ENCODE data around the gene PRICKLE4. TPM values are rescaled to one million over a fixed set of nuclear protein-coding genes. Genes with fewer than 3 reads are reported as not detected.
A peak's percentile ranks its signal among the peaks of the same experiment; 100 is the strongest.

Gene PRICKLE4
- total RNA-seq, 2 donors from 2014 or later: 11.4 to 11.6 TPM

DNA sequence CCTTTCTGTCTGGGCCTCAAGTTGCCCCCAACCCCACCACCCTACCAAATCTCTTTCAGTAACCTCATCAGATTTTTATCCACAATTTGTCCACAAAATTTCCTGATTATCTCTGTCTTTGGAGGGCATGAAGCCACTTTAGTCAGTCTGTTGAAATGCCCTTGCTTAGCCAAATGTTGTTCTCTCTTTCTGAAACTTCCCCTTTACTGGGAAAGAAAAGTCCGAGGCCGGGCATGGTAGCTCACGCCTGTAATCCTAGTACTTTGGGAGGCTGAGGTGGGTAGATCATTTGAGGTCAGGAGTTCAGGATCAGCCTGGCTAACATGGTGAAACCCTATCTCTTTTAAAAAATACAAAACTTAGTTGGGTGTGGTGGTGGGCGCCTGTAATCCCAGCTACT, 40.7 kb downstream of the PRICKLE4 start:
- no peaks in the 10 kb centered on the region for H3K36me3 ChIP-seq
- H3K27ac ChIP-seq: no peak overlapping the region
- no peak overlapping the region for H3K4me3 ChIP-seq
- WGBS: 93% methylated on average over 4 of the region's 4 CpGs
- DNase-seq (ENCODE audit: low spot score): no peak
- H3K4me1 ChIP-seq (replicated peaks): no peaks in the 10 kb centered on the region
- TF ChIP-seq POLR2A (IDR thresholded peaks at IDR 0.05) (no peak), POLR2AphosphoS5 (IDR thresholded peaks at IDR 0.05) (no peak)
- TF ChIP-seq, protein P1, sequence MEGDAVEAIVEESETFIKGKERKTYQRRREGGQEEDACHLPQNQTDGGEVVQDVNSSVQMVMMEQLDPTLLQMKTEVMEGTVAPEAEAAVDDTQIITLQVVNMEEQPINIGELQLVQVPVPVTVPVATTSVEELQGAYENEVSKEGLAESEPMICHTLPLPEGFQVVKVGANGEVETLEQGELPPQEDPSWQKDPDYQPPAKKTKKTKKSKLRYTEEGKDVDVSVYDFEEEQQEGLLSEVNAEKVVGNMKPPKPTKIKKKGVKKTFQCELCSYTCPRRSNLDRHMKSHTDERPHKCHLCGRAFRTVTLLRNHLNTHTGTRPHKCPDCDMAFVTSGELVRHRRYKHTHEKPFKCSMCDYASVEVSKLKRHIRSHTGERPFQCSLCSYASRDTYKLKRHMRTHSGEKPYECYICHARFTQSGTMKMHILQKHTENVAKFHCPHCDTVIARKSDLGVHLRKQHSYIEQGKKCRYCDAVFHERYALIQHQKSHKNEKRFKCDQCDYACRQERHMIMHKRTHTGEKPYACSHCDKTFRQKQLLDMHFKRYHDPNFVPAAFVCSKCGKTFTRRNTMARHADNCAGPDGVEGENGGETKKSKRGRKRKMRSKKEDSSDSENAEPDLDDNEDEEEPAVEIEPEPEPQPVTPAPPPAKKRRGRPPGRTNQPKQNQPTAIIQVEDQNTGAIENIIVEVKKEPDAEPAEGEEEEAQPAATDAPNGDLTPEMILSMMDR (IDR thresholded peaks at IDR 0.05): no peak
- H3K27me3 ChIP-seq (replicated peaks; ENCODE audit: insufficient read depth): no peaks in the 10 kb centered on the region
- no peaks in the 10 kb centered on the region for H3K9me3 ChIP-seq
- intact Hi-C loops (cut with DNase I): no loop called here

DNA sequence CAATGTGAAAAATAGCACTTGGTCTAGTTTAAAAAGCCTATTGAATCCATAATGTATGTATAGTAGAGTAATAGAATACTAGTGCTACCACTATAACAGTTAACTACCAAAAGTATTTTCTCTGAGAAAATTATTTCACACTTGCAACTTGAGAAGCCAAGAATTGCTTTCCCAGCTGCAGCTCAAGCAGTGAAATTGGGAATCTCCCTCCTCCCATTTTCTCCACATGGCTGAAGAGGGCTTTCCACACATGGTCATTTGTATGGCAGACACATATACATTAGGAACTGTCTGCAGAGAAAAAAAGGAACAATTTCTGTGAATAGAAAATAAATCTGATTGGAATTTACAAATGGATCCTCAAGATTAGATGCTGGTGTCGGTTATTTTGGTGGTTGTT, 41.4 kb downstream of the PRICKLE4 start:
- intact Hi-C loops (cut with DNase I): no loop called here
- Histone ChIP-seq H3K27me3 (replicated peaks; ENCODE audit: insufficient read depth) (no peaks in the 10 kb centered on the region), H3K27ac (no peak overlapping the region), H3K4me1 (replicated peaks) (no peaks in the 10 kb centered on the region), H3K9me3 (no peaks in the 10 kb centered on the region), H3K4me3 (no peak overlapping the region), H3K36me3 (no peaks in the 10 kb centered on the region)
- DNase-seq (ENCODE audit: low spot score): no peak
- WGBS: 97% methylated on average over 1 of the region's 1 CpG
- TF ChIP-seq POLR2A (IDR thresholded peaks at IDR 0.05): no peak
- no peak for TF ChIP-seq POLR2AphosphoS5 (IDR thresholded peaks at IDR 0.05)
- TF ChIP-seq, protein P1 (IDR thresholded peaks at IDR 0.05): no peak

DNA sequence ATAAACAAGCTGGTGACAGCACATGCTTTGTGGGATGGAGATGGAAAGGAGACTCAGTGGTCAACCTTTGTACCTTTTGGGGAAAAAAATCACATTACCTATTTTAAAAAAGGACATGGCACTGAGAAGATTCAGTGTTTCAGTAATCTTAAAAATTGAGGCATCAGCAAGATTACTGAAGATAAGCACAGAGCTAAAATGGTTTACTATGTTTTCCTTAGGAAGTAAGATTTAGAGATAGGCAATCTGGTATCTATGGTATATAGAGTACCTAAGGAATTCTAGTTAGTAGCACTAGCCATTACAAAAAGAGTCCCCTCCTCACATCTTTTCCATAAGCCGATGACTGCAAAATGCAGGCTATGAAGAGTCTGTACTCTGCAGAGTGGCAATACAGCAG, 42.6 kb downstream of the PRICKLE4 start:
- Histone ChIP-seq H3K27me3 (replicated peaks; ENCODE audit: insufficient read depth) (no peaks in the 10 kb centered on the region), H3K27ac (no peak overlapping the region), H3K4me3 (no peak overlapping the region), H3K36me3 (no peaks in the 10 kb centered on the region), H3K4me1 (replicated peaks) (no peaks in the 10 kb centered on the region), H3K9me3 (no peaks in the 10 kb centered on the region)
- 89% methylated on average over 1 of the region's 1 CpG for WGBS
- TF ChIP-seq POLR2A (IDR thresholded peaks at IDR 0.05): no peak
- TF ChIP-seq, protein P1 (IDR thresholded peaks at IDR 0.05): no peak
- TF ChIP-seq POLR2AphosphoS5 (IDR thresholded peaks at IDR 0.05): no peak
- DNase-seq (ENCODE audit: low spot score): no peak
- intact Hi-C loops (cut with DNase I): no loop called here

DNA sequence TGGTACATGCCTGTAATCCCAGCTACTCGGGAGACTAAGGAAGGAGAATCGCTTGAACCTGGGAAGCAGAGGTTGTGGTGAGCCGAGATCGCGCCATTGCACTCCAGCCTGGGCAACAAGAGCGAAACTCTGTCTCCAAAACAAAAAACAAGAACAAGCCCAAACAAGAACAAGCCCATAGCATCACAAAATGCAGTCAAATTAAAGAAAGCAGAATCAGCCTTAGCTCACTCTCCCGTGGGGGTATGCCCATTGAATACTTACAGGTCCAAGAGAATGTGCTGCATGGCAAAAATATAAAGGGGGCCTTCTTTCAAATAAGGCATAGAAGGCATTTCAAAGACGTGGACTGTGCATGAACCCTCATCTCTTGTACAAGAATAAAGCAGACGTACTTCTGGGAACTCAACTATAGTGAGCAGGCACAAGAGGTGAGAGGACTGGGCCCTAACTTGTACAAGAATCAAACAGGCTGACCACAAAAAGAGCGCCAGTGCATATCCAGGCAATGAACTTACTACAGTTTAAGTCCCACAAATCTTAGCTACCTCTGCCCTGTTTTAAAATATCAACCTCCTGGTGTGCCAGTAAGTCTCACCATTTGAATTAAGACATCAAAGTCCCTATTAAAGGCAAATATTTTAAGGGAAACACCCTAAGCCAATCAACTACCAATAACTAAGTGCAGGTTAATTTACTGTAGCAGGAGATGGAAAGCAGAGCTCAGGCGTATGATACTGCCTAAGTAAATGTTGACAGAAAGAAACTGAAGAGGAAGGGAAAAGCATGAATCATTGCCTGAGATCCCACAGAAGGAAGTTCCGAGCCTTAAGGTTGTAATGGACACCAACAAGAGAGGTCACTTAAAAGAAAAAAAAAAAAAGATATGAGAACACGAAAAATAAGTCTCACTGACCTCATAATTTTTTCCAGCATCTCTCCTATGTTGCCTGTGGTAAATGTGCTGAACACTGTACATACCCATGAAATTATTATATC, 44.3 kb downstream of the PRICKLE4 start:
- intact Hi-C loops (cut with DNase I): no loop called here
- Histone ChIP-seq H3K27me3 (replicated peaks; ENCODE audit: insufficient read depth) (no peaks in the 10 kb centered on the region), H3K36me3 (no peaks in the 10 kb centered on the region), H3K9me3 (no peaks in the 10 kb centered on the region), H3K4me3 (no peak overlapping the region), H3K27ac (no peak overlapping the region), H3K4me1 (replicated peaks) (no peaks in the 10 kb centered on the region)
- TF ChIP-seq, protein P1 (IDR thresholded peaks at IDR 0.05): no peak
- TF ChIP-seq POLR2A (IDR thresholded peaks at IDR 0.05): no peak
- TF ChIP-seq POLR2AphosphoS5 (IDR thresholded peaks at IDR 0.05): peak; percentile 48
- no peak for DNase-seq (ENCODE audit: low spot score)
- WGBS: 68% methylated on average over 13 of the region's 13 CpGs

Data from prostate gland (tissue), 2 donors.